Liver (tissue), 9 donors: ENCODE measurements around the gene DCPS. TPM values are rescaled to one million over a fixed set of nuclear protein-coding genes. Genes with fewer than 3 reads are reported as not detected.

Experiments used
- DNase-seq: peaks from one replicate; pipeline ENCODE4 v3.0.0-alpha.2; 2017; ENCODE audit warnings: low spot score
- H3K27ac ChIP-seq, 2 donors: one replicate each; pipeline ENCODE4 v1.7.0; 2013; ENCODE audit warnings: inconsistent platforms in 2 of 2, low read length in 2 of 2, control low read depth in 1 of 2, low read depth in 1 of 2, mild to moderate bottlenecking in 1 of 2
- H3K27me3 ChIP-seq, 4 donors: one replicate each; pipeline versions ENCODE4 v1.6.1 to v1.7.0; 2013; ENCODE audit warnings: low read length in 3 of 4, inconsistent platforms in 1 of 4, mild to moderate bottlenecking in 1 of 4, moderate library complexity in 1 of 4; ENCODE audit not compliant: control insufficient read depth in 4 of 4, insufficient read depth in 4 of 4
- H3K36me3 ChIP-seq, 4 donors: one replicate each; pipeline versions ENCODE4 v1.6.1 to v1.7.0; 2013; ENCODE audit warnings: low read length in 3 of 4, mild to moderate bottlenecking in 3 of 4, low read depth in 1 of 4, moderate library complexity in 1 of 4; ENCODE audit not compliant: control insufficient read depth in 4 of 4, insufficient read depth in 3 of 4
- H3K4me1 ChIP-seq, 4 donors: one replicate each; pipeline versions ENCODE4 v1.6.1 to v1.7.0; 2013; ENCODE audit warnings: low read length in 3 of 4, mild to moderate bottlenecking in 3 of 4, moderate library complexity in 1 of 4; ENCODE audit not compliant: control insufficient read depth in 4 of 4, insufficient read depth in 4 of 4
- H3K4me3 ChIP-seq, 3 donors: one replicate each; pipeline versions ENCODE4 v1.6.1 to v1.7.0; 2013; ENCODE audit warnings: low read length in 3 of 3, control low read depth in 1 of 3, low read depth in 1 of 3, mild to moderate bottlenecking in 1 of 3
- H3K9ac ChIP-seq, 2 donors: one replicate each; pipeline ENCODE4 v1.7.0; 2013; ENCODE audit warnings: low read length in 2 of 2, mild to moderate bottlenecking in 2 of 2, moderate library complexity in 2 of 2, control low read depth in 1 of 2, low read depth in 1 of 2
- H3K9me3 ChIP-seq, 4 donors: one replicate each; pipeline versions ENCODE4 v1.6.1 to v1.7.0; 2013; ENCODE audit warnings: low read length in 3 of 4; ENCODE audit not compliant: control insufficient read depth in 4 of 4
- EGR1 ChIP-seq, 2 donors: IDR thresholded peaks; 2 replicates each; pipeline ENCODE4 v1.6.1; 2016 to 2018; ENCODE audit warnings: antibody characterized with exemption in 2 of 2, low read depth in 2 of 2
- FOXA1 ChIP-seq: IDR thresholded peaks from 2 replicates; pipeline ENCODE4 v1.6.1; 2016; ENCODE audit warnings: antibody characterized with exemption
- FOXA2 ChIP-seq: IDR thresholded peaks from 2 replicates; pipeline ENCODE4 v1.6.1; 2016; ENCODE audit warnings: antibody characterized with exemption
- GABPA ChIP-seq, 2 donors: IDR thresholded peaks in 1 of 2; conservative IDR thresholded peaks in 1 of 2; 2 replicates each; pipeline ENCODE4 v1.6.1; 2016; ENCODE audit warnings: antibody characterized with exemption in 2 of 2, mild to moderate bottlenecking in 1 of 2, moderate library complexity in 1 of 2
- HNF4A ChIP-seq, 2 donors: conservative IDR thresholded peaks; 2 replicates each; pipeline ENCODE4 v1.6.1; 2016; ENCODE audit warnings: antibody characterized with exemption in 2 of 2, mild to moderate bottlenecking in 2 of 2
- HNF4G ChIP-seq: IDR thresholded peaks from 2 replicates; pipeline ENCODE4 v1.6.1; 2016; ENCODE audit warnings: antibody characterized with exemption
- JUND ChIP-seq, 2 donors: IDR thresholded peaks; 2 replicates each; pipeline ENCODE4 v1.6.1; 2016; ENCODE audit warnings: antibody characterized with exemption in 2 of 2
- NR2F2 ChIP-seq: IDR thresholded peaks from 2 replicates; pipeline ENCODE4 v1.6.1; 2016; ENCODE audit warnings: antibody characterized with exemption
- RAD21 ChIP-seq, 2 donors: IDR thresholded peaks; 2 replicates each; pipeline ENCODE4 v1.6.1; 2016; ENCODE audit warnings: antibody characterized with exemption in 2 of 2, mild to moderate bottlenecking in 2 of 2
- RXRA ChIP-seq, 2 donors: IDR thresholded peaks; 2 replicates each; pipeline ENCODE4 v1.6.1; 2017 to 2018; ENCODE audit warnings: antibody characterized with exemption in 2 of 2, mild to moderate bottlenecking in 1 of 2
- SP1 ChIP-seq: IDR thresholded peaks from 2 replicates; pipeline ENCODE4 v1.6.1; 2018; ENCODE audit warnings: antibody characterized with exemption, mild to moderate bottlenecking
- TAF1 ChIP-seq: conservative IDR thresholded peaks from 2 replicates; pipeline ENCODE4 v1.6.1; 2016; ENCODE audit warnings: antibody characterized with exemption, mild to moderate bottlenecking
- YY1 ChIP-seq: IDR thresholded peaks from 2 replicates; pipeline ENCODE4 v1.6.1; 2016; ENCODE audit warnings: antibody characterized with exemption, mild to moderate bottlenecking
- WGBS: extraction: QIAGEN DNeasy Blood & Tissue Kit; methylation state at CpG from one replicate; pipeline ENCODE4 v1.1.7; 2013; 5-methylcytosine and 5-hydroxymethylcytosine counted together
- polyA plus RNA-seq, 2 donors: library from polyadenylated mRNA; stranded (reverse) in 1 of 2; unstranded in 1 of 2; fragments of 200-250 nt in 1 of 2; fragments of >200 nt in 1 of 2; fragmentation: Nextera tagmentation in 1 of 2; extraction: Ambion mirVana in 1 of 2; gene quantifications; one replicate each; pipeline versions ENCODE4 v1.2.1 to v1.2.3, GENCODE V29; 2013 to 2015
- total RNA-seq, 2 donors: library from RNA; depleted of rRNA; stranded (reverse); fragments of >200 nt; gene quantifications; one replicate each; pipeline ENCODE4 v1.2.3, GENCODE V29; 2014
- TF ChIP-seq, protein P1 (sequence below): IDR thresholded peaks from 2 replicates; pipeline ENCODE4 v1.6.1; 2016; ENCODE audit warnings: antibody characterized with exemption
- TF ChIP-seq, protein P2 (sequence below): IDR thresholded peaks from 2 replicates; pipeline ENCODE4 v1.6.1; 2016; ENCODE audit warnings: antibody characterized with exemption
- TF ChIP-seq, protein P3 (sequence below): IDR thresholded peaks from 2 replicates; pipeline ENCODE4 v1.6.1; 2016; ENCODE audit warnings: antibody characterized with exemption
- TF ChIP-seq, protein P4 (sequence below): fragments of 150-350 bp; IDR thresholded peaks from 2 replicates; pipeline ENCODE4 v1.5.1; 2017; ENCODE audit warnings: improper control_type of control experiment, low read depth, low read length; ENCODE audit not compliant: missing input control
- TF ChIP-seq, protein P5 (sequence below): IDR thresholded peaks from 2 replicates; pipeline ENCODE4 v1.6.1; 2016; ENCODE audit warnings: antibody characterized with exemption, mild to moderate bottlenecking
- donor health status: healthy.
- donor health status: healthy.
- donor health status: healthy.
- donor health status: healthy.
- donor health status: healthy.

DCPS gene
- total and polyA plus RNA-seq, 4 donors, result 5.6 to 61.0 (median 19.0) TPM

DNA sequence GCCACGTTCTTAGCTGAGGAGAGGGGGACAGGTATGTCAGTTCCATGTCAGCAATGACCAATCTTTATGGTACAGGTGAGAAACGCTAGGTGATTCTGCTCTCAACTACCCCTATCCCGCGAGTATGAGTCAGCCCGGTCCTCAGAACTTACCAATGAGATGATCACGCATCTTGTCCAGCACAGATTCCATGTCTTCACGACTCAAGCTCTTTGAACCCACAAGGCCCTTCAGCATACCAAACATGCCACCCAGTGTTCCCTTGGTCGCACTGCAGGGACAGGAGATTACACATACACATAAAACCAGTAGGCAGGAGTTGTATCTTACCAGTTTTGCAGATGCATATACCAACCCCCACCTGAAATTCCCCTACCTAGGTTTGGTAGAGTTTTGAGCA, 38.0 kb upstream of the DCPS start:
- 89% methylated on average over 8 of the region's 8 CpGs for WGBS
- H3K36me3 ChIP-seq, result peaks cover 13 to 60% (median 56%) of the 10 kb centered on the region in 4 donors
- H3K9me3 ChIP-seq, result no peaks in the 10 kb centered on the region
- TF ChIP-seq JUND (IDR thresholded peaks at IDR 0.05), result no peak
- TF ChIP-seq RAD21 (IDR thresholded peaks at IDR 0.05), result peak in 1 of 2 donors; percentile 8
- no peaks in the 10 kb centered on the region for H3K27me3 ChIP-seq
- H3K4me3 ChIP-seq, result no peak overlapping the region
- no peak overlapping the region for H3K27ac ChIP-seq
- DNase-seq, result no peak
- no peak overlapping the region for H3K9ac ChIP-seq
- peaks cover 0 to 27% (median 24%) of the 10 kb centered on the region in 4 donors for H3K4me1 ChIP-seq

DNA sequence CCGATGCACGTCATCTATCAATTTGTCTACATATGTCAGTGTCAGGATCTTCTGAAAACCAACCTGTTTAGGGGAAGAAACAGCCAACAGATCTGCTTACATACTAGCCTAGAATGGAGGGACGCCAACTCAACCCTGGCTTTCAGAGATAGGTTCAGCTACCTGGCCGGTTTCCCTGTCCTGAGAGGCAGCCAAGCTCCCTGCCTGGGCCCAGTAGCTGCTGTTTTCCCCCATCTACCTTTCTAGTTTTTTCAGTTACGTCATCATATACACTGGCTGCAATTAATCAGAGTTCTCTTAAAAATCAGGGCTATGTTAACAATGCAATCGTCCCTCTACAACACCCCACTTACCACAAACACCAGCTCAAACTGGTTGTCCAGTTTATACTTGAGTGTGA, 36.2 kb upstream of the DCPS start:
- peaks cover 13 to 53% (median 46%) of the 10 kb centered on the region in 4 donors for H3K36me3 ChIP-seq
- peak overlapping the region; percentile 82 to 99 for H3K9ac ChIP-seq
- no peaks in the 10 kb centered on the region for H3K27me3 ChIP-seq
- peak overlapping the region; percentile 81 to 92 for H3K27ac ChIP-seq
- DNase-seq, result no peak
- TF ChIP-seq TAF1 (no peak), HNF4A (conservative IDR thresholded peaks at IDR 0.05) (no peak), NR2F2 (no peak), FOXA1 (no peak), RAD21 (IDR thresholded peaks at IDR 0.05) (peak; percentile 20 to 56), SP1 (peak; percentile 27), JUND (IDR thresholded peaks at IDR 0.05) (no peak), RXRA (IDR thresholded peaks at IDR 0.05) (no peak), HNF4G (no peak), FOXA2 (no peak), YY1 (peak; percentile 53), EGR1 (IDR thresholded peaks at IDR 0.05; ENCODE audit: low read depth in 2 of 2) (no peak), GABPA (IDR thresholded peaks at IDR 0.05 in 1 of 2, conservative IDR thresholded peaks at IDR 0.05 in 1 of 2) (no peak)
- TF ChIP-seq, protein P1, sequence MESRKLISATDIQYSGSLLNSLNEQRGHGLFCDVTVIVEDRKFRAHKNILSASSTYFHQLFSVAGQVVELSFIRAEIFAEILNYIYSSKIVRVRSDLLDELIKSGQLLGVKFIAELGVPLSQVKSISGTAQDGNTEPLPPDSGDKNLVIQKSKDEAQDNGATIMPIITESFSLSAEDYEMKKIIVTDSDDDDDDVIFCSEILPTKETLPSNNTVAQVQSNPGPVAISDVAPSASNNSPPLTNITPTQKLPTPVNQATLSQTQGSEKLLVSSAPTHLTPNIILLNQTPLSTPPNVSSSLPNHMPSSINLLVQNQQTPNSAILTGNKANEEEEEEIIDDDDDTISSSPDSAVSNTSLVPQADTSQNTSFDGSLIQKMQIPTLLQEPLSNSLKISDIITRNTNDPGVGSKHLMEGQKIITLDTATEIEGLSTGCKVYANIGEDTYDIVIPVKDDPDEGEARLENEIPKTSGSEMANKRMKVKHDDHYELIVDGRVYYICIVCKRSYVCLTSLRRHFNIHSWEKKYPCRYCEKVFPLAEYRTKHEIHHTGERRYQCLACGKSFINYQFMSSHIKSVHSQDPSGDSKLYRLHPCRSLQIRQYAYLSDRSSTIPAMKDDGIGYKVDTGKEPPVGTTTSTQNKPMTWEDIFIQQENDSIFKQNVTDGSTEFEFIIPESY, result no peak
- TF ChIP-seq, protein P2, sequence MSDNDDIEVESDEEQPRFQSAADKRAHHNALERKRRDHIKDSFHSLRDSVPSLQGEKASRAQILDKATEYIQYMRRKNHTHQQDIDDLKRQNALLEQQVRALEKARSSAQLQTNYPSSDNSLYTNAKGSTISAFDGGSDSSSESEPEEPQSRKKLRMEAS, result no peak
- TF ChIP-seq, protein P3, sequence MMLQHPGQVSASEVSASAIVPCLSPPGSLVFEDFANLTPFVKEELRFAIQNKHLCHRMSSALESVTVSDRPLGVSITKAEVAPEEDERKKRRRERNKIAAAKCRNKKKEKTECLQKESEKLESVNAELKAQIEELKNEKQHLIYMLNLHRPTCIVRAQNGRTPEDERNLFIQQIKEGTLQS, result peak; percentile 55
- TF ChIP-seq, protein P4, sequence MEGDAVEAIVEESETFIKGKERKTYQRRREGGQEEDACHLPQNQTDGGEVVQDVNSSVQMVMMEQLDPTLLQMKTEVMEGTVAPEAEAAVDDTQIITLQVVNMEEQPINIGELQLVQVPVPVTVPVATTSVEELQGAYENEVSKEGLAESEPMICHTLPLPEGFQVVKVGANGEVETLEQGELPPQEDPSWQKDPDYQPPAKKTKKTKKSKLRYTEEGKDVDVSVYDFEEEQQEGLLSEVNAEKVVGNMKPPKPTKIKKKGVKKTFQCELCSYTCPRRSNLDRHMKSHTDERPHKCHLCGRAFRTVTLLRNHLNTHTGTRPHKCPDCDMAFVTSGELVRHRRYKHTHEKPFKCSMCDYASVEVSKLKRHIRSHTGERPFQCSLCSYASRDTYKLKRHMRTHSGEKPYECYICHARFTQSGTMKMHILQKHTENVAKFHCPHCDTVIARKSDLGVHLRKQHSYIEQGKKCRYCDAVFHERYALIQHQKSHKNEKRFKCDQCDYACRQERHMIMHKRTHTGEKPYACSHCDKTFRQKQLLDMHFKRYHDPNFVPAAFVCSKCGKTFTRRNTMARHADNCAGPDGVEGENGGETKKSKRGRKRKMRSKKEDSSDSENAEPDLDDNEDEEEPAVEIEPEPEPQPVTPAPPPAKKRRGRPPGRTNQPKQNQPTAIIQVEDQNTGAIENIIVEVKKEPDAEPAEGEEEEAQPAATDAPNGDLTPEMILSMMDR, result no peak
- TF ChIP-seq, protein P5, sequence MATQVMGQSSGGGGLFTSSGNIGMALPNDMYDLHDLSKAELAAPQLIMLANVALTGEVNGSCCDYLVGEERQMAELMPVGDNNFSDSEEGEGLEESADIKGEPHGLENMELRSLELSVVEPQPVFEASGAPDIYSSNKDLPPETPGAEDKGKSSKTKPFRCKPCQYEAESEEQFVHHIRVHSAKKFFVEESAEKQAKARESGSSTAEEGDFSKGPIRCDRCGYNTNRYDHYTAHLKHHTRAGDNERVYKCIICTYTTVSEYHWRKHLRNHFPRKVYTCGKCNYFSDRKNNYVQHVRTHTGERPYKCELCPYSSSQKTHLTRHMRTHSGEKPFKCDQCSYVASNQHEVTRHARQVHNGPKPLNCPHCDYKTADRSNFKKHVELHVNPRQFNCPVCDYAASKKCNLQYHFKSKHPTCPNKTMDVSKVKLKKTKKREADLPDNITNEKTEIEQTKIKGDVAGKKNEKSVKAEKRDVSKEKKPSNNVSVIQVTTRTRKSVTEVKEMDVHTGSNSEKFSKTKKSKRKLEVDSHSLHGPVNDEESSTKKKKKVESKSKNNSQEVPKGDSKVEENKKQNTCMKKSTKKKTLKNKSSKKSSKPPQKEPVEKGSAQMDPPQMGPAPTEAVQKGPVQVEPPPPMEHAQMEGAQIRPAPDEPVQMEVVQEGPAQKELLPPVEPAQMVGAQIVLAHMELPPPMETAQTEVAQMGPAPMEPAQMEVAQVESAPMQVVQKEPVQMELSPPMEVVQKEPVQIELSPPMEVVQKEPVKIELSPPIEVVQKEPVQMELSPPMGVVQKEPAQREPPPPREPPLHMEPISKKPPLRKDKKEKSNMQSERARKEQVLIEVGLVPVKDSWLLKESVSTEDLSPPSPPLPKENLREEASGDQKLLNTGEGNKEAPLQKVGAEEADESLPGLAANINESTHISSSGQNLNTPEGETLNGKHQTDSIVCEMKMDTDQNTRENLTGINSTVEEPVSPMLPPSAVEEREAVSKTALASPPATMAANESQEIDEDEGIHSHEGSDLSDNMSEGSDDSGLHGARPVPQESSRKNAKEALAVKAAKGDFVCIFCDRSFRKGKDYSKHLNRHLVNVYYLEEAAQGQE, result no peak
- H3K4me1 ChIP-seq, result peaks cover 0 to 27% (median 24%) of the 10 kb centered on the region in 4 donors
- peak overlapping the region; percentile 67 to 99 (median 77) for H3K4me3 ChIP-seq
- H3K9me3 ChIP-seq, result no peaks in the 10 kb centered on the region
- 35% methylated on average over 6 of the region's 6 CpGs for WGBS
